ENCODE data around the gene CD34.

Gene CD34

DNA sequence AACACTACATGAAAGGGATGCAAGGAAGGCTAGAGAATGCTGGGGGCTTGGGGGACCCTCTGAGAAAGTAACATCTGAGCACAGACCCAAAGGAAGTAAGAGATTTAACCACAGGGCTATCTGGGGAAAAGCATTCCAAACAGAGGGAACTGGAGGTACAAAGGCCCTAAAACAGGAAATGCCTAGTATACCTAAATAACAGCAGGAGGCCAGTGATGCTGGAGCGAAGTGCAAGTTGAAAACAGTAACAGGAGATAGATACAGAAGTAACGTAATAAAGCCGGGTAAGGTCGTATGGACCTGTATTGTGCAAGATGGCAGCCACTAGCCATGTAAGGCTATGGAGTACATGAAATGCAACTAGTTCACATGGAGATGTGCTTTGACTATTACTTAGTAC lies 52.1 kb downstream of the CD34 start:
- no peak for DNase-seq
- Mint-ChIP-seq H3K4me3 (no peak overlapping the region), H3K27me3 (ENCODE audit: low read depth, poor library complexity) (peaks cover 1% of the 10 kb centered on the region), H3K27ac (no peak overlapping the region), H3K9me3 (no peaks in the 10 kb centered on the region), H3K36me3 (ENCODE audit: low read depth) (no peaks in the 10 kb centered on the region), H3K4me1 (peaks cover 9% of the 10 kb centered on the region)
- TF ChIP-seq, protein P1, sequence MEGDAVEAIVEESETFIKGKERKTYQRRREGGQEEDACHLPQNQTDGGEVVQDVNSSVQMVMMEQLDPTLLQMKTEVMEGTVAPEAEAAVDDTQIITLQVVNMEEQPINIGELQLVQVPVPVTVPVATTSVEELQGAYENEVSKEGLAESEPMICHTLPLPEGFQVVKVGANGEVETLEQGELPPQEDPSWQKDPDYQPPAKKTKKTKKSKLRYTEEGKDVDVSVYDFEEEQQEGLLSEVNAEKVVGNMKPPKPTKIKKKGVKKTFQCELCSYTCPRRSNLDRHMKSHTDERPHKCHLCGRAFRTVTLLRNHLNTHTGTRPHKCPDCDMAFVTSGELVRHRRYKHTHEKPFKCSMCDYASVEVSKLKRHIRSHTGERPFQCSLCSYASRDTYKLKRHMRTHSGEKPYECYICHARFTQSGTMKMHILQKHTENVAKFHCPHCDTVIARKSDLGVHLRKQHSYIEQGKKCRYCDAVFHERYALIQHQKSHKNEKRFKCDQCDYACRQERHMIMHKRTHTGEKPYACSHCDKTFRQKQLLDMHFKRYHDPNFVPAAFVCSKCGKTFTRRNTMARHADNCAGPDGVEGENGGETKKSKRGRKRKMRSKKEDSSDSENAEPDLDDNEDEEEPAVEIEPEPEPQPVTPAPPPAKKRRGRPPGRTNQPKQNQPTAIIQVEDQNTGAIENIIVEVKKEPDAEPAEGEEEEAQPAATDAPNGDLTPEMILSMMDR (IDR thresholded peaks at IDR 0.05): no peak

- peaks cover 14% of the 10 kb centered on the region for H3K4me1 Mint-ChIP-seq
- no peak overlapping the region for H3K27ac Mint-ChIP-seq
- H3K36me3 Mint-ChIP-seq (ENCODE audit: low read depth): no peaks in the 10 kb centered on the region
- H3K27me3 Mint-ChIP-seq (ENCODE audit: low read depth, poor library complexity): no peaks in the 10 kb centered on the region
- TF ChIP-seq, protein P1 (IDR thresholded peaks at IDR 0.05): no peak
- H3K9me3 Mint-ChIP-seq: no peaks in the 10 kb centered on the region
- no peak overlapping the region for H3K4me3 Mint-ChIP-seq
- DNase-seq: no peak
Measured at GRCh38 chr1:207858281-207858680, 52.6 kb downstream of the CD34 start.

DNA sequence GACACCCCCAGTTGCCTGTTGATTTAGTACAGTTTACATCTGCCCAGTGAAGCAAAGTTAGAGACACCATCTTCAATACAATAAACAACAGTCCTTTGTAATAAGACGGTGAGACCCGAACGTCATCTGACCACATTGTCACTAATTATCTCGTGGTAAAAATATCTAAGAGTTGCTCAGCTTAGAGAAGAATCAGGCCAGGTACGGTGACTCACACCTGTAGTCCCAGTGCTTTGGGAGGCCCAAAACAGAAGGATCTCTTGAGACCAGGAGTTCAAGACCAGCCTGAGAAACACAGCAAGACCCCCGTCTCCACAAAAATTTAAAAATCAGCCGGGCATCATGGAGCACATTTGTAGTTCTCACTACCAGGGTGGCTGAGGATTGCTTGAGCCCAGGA lies 53.5 kb downstream of the CD34 start:
- Mint-ChIP-seq H3K27ac (no peak overlapping the region), H3K27me3 (ENCODE audit: low read depth, poor library complexity) (peaks cover 2% of the 10 kb centered on the region), H3K9me3 (no peaks in the 10 kb centered on the region), H3K36me3 (ENCODE audit: low read depth) (no peaks in the 10 kb centered on the region), H3K4me3 (no peak overlapping the region), H3K4me1 (peaks cover 20% of the 10 kb centered on the region)
- TF ChIP-seq, protein P1 (IDR thresholded peaks at IDR 0.05): no peak
- DNase-seq: no peak

DNA sequence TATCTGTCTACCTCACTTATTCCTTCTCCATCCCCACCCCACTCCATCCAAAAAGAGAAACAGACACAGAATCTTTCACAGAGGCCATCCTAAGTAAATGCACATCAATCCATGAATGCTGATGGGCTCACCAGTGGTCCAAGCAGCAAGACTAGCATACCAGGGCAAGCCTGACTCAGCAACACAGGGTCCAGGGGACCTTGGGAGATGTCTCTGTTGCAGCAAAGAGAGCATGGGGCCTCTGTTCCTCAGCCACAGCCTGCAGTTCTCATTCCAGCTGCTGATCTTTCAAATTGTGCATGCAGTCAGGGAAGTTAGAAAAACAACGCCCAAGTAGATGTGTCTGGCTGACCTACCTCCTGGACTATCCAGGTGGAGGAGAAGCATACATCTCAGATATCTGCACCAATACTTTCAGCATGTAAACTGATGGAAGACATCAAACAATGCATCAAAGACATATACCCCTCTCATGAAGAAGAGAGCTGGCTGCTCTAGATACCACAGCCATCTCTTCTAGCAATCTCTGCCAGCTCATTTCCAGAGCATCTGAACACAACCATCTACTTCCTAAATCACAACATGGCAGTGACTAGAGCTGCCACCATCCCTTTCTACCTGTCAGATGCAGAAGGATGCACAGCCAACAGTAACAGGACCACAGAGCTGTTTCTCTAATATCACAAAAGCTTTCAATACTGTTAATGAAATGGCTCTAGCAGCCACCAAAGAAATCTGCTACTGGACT lies 54.5 kb downstream of the CD34 start:
- H3K9me3 Mint-ChIP-seq: no peaks in the 10 kb centered on the region

DNA sequence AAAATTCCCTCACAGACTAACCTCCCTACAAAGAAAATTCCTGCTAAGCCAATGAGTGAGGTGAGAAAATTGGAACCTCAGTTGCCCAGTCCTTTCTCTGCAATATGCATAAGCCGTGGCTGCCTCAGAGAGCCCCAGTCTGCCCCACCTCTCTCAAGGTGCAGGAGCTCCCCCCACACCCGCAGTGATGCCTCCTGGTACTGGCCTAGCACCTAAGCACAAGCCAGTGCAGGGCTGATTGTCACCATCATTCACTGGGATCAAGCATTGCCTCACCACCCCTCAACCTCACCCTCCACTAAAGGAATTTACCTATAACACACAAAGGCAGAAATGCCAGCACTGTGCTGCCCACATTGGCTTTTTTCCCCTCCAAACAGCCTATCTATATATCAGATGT lies 56.9 kb downstream of the CD34 start:
- H3K9me3 Mint-ChIP-seq: no peaks in the 10 kb centered on the region
- no peak overlapping the region for H3K4me3 Mint-ChIP-seq
- H3K36me3 Mint-ChIP-seq (ENCODE audit: low read depth): peaks cover 8% of the 10 kb centered on the region
- peaks cover 22% of the 10 kb centered on the region for H3K27me3 Mint-ChIP-seq (ENCODE audit: low read depth, poor library complexity)
- peaks cover 31% of the 10 kb centered on the region for H3K4me1 Mint-ChIP-seq
- DNase-seq: no peak
- H3K27ac Mint-ChIP-seq: no peak overlapping the region
- TF ChIP-seq, protein P1 (IDR thresholded peaks at IDR 0.05): no peak

More for the DNA sequence above, 54.5 kb downstream of the CD34 start:
- H3K4me3 Mint-ChIP-seq: no peak overlapping the region
- DNase-seq: no peak
- H3K27me3 Mint-ChIP-seq (ENCODE audit: low read depth, poor library complexity): peaks cover 6% of the 10 kb centered on the region
- no peaks in the 10 kb centered on the region for H3K36me3 Mint-ChIP-seq (ENCODE audit: low read depth)
- H3K4me1 Mint-ChIP-seq: peaks cover 20% of the 10 kb centered on the region
- no peak overlapping the region for H3K27ac Mint-ChIP-seq
- TF ChIP-seq, protein P1 (IDR thresholded peaks at IDR 0.05): no peak

DNA sequence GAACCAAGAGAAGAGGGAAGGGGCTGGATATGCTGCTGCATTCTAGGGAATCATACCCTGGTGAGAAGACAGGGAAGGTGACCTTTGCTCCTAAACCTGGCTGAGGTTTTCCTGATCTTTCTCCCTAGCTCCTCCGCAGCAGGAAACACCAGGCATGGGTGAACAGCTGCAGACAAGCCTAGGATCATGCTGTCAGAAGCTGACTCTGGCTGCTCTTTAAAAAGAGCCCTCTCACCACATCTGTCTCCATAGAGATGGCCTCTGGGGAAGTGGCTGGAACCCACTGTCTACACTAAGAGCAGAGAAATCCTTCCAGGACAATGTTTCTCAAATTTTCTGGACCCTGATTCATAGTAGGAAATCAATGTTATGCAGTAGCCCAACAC lies 57.6 kb downstream of the CD34 start:
- peaks cover 31% of the 10 kb centered on the region for H3K4me1 Mint-ChIP-seq
- TF ChIP-seq, protein P1 (IDR thresholded peaks at IDR 0.05): no peak
- DNase-seq: no peak
- H3K27me3 Mint-ChIP-seq (ENCODE audit: low read depth, poor library complexity): peaks cover 22% of the 10 kb centered on the region
- H3K9me3 Mint-ChIP-seq: no peaks in the 10 kb centered on the region
- peaks cover 8% of the 10 kb centered on the region for H3K36me3 Mint-ChIP-seq (ENCODE audit: low read depth)
- no peak overlapping the region for H3K4me3 Mint-ChIP-seq
- H3K27ac Mint-ChIP-seq: no peak overlapping the region

Measured in nephron progenitor cell (in vitro differentiated cells).